HG03342 (cell line): ENCODE data around the gene SLC31A1.
"Not testable (repeated sequence)": the region's sequence is repeated elsewhere in the genome, so short reads cannot be mapped to it uniquely, and the experiment has no call there.

ENCODE experiments used
- ATAC-seq: cut with Tn5 transposase; IDR thresholded peaks from one replicate; pipeline ENCODE4 v1.9.1; 2021; ENCODE audit warnings: mild to moderate bottlenecking, moderate library complexity; ENCODE audit not compliant: unreplicated experiment

SLC31A1 gene

GRCh38 chr9:113220467-113221002 is 809 bp upstream of the SLC31A1 start:
- ATAC-seq, result no peak

- no peak for ATAC-seq
Observed at GRCh38 chr9:113221800-113222481, 597 bp downstream of the SLC31A1 start.

DNA sequence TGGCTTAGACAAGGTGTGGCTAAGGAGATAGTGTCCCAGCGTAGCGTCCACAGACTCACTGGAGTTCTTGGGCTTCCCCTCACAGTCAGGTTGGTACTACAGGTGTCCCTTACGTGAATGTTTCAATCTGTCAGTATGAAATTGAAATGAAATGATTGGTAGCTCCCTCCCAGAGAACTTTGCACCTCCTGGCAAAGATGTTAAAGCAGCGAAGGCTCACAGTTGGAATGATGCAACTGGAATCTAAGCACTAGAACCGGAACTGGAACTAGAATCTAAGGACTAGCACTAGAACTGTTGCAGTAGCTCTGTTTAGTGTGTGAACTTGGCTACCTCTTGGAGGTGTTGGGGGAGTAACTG is 1.1 kb downstream of the SLC31A1 start:
- ATAC-seq, result no peak

- ATAC-seq, result no peak
Observed at GRCh38 chr9:113223963-113224362, 2.6 kb downstream of the SLC31A1 start.

DNA sequence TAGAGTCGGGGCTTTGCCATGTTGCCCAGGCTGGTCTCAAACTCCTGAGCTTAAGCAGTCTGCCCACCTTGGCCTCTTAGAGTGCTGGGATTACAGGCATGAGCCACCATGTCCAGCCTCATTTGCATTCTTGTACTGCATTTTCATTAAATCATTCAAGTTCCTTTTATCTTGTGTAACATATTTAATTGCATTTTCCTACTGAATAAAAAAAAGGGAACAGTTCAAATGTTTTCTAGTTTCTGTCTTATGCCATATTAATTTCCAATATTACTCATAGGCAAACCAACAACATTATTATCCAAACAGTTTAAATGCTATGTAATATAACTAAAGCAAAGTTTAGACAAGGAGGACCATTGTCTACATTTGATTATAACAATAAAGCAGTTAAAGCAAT is 6.1 kb downstream of the SLC31A1 start:
- ATAC-seq, result no peak

GRCh38 chr9:113228130-113228665 is 6.9 kb downstream of the SLC31A1 start:
- ATAC-seq, result no peak

DNA sequence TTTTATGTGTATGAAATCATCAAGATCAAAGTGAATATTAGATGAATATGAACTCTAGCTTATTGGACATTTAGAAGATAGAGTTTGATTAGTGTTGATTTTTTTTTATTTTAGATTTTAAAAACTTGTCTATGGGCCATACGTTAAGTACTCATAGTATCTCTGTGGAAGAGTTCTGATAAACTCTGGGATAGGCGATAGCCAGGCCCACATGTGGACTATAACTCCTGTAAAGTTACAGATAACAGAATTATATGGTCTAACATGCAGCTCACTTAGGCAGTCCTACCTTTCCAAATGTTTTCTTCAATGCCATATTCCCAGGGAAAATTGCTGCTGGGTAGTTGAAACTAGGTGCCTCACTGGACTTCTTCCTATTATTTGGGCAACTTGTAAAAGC is 10.4 kb downstream of the SLC31A1 start:
- ATAC-seq, result no peak

DNA sequence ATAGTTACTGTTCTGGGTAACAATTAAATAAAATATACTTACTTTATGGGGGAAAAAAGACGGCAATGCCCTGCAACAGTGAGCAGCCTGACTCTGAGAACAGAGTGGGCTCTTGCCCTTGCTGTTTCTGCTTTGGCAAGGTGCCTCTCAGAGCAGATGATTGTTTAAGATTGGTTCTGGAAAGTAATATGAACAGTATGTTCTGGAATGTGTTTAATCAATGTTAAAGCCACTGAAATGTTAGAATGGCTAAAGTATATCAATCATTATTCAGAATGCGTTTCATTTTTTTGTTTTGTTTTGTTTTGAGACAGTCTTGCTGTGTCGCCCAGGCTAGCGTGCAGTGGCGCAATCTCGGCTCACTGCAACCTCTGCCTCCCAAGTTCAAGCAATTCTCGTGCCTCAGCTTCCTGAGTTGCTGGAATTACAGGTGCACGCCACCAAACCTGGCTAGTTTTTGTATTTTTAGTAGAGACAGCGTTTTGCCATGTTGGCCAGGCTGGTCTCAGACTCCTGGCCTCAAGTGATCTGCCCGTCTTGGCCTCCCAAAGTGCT is 14.4 kb downstream of the SLC31A1 start:
- not testable (repeated sequence) for ATAC-seq

DNA sequence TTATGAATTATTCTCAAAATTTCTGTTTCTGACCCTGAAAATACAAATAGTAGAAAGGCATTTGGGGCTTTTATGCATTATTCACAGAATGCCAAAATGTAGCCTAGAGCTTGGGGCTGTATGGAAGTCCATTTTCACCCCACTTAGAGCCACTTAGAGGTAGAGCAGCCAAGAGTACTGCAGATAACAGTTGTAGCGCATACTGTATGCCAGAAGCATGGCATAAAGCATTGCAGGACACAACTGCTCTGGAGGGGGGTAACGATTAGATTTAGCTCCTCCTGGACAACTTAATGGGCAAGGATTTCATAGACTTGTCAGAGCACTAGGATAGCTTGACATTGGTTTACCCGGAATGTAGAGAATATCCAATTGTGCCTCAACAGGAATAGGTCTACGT is 15.7 kb downstream of the SLC31A1 start:
- no peak for ATAC-seq

DNA sequence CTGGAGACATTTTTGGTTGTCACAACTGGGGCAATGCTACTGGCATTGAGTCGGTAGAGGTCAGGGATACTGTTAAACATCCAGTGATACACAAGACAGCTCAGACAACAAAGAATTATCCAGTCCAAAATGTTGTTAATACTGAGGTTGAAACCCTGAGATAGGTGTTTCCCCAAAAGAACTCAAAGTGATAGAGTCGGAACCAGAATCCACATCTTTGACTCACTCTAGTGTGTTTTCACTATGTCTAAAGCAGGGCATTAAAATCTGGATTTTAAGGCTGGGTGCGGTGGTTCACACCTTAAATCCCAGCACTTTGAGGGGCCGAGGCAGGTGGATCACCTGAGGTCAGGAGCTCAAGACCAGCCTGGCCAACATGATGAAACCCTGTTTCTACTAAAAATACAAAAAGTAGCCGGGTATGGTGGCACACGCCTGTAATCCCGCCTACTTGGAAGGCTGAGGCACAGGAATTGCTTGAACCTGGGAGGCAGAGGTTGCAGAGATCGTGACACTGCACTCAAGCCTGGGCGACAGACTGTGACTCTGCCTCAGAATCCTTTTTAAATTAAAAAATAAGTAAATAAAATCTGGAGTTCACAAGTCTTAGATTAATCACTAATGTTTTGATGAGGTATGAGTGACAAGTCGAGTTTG is 17.0 kb downstream of the SLC31A1 start:
- no peak for ATAC-seq

GRCh38 chr9:113238859-113239232 is 17.5 kb downstream of the SLC31A1 start:
- no peak for ATAC-seq

DNA sequence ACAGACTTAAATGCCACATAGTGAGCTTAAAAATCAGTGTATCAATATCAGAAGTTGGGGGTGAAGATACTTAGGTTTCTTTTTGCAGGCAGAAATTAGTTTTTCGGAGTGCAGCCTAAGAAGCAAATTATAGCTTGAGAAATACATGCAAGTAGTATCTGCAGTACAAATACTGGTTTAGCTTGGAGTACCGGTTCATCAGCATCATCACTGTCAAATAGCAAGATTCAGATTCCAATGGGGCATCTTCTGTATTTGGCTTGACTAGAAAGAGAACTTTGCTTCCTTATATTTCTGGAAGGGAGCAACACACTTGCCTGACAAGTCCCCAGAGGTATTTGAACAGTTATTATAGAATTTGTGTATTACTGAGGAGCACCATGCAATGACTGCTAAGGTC is 19.8 kb downstream of the SLC31A1 start:
- no peak for ATAC-seq

DNA sequence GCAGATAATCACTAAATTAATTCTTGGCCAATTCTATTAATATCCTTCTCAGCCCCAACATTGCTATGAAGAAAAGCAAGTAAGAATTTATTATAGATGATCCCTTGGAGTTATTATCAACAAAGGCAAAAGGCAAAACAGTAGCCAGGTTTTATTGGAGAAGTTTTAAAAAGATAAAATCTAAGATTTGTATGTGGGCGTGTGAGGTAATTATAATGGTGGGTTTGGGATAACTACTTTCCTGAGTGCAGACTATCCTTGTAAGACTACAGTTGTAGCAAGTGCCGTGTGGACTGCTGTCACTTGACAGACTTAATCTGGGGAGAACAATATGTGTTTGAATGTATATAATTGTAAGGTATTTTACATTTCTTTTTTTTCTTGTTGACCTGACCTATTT is 23.2 kb downstream of the SLC31A1 start:
- no peak for ATAC-seq

DNA sequence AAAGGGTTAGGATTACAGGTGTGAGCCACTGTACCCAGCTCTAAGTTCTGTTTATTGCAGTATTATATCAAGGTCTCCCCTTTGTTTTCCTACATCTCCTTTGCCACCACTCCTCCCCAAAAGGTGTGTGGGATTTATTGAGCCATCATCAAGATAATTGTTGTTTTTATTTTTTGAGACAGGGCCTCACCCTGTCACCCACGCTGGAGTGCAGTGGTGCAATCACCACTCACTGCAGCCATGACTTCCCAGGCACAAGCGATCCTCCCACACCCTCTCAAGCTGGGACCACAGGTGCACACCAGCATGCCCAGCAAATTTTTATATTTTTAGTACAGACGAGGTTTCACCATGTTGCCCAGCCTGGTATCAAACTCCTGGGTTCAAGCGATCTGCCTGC is 24.6 kb downstream of the SLC31A1 start:
- ATAC-seq, result no peak

GRCh38 chr9:113246928-113247327 is 25.6 kb downstream of the SLC31A1 start:
- ATAC-seq, result no peak

GRCh38 chr9:113247640-113248039 is 26.3 kb downstream of the SLC31A1 start:
- ATAC-seq, result no peak

- ATAC-seq, result not testable (repeated sequence)
Observed at GRCh38 chr9:113249661-113250060, 28.3 kb downstream of the SLC31A1 start.

DNA sequence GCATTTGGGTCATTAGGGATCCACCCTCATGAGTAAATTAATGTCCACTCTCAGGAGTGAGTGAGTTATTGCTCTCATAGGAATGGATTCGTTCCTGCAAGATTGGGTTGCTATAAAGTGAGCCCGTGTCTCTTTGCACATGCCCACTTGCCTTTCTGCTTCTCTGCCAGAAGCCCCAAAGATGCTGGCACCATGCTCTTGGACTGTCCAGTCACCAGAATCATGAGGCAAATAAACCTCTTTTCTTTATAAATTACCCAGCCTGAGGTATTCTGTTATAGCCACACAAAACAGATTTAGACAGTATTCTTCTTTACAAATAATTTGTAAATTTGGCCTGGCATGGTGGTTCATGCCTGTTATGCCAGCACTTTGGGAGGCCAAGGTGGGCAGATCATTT is 29.5 kb downstream of the SLC31A1 start:
- no peak for ATAC-seq

DNA sequence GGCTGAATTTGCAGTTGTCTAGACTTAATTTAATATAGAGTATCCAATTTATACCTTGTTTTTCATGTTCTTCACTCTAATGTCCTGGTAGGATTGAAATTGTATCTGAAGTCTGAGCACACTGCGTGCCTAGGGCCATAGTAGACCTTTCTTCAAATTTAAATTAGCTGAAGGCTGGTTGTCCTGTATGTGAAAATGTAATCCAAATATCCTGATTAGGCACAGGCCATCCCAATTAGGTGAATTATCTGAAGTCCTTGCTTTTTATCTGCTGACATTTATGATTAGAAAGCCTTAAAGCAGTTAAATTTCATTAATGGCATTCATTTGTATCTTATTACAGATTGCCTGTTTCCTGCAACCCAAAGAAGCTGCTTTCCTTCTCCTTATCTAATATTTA is 33.6 kb downstream of the SLC31A1 start:
- no peak for ATAC-seq

GRCh38 chr9:113255438-113255837 is 34.1 kb downstream of the SLC31A1 start:
- no peak for ATAC-seq

- ATAC-seq, result no peak
Observed at GRCh38 chr9:113257863-113258262, 36.5 kb downstream of the SLC31A1 start.

DNA sequence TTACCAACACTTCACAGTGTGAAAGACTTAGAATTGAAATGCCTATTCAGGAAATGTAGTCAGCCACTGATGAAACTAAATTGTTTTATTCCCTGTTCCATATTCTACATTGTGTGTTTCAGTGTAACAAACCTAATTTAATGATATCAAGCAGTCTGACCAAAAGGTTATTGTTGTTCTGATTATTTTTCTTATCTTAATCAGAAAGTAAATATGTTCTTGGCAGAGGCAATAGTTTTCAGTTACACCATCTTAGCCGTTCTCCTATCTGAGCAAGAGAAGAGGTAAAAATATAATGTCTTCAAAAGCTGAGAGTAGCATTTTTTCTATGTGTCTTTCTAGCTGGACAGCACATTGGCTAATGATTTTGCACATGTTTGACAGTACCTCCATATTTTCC is 36.9 kb downstream of the SLC31A1 start:
- ATAC-seq, result no peak
